Loucy (cell line): ENCODE measurements around the gene MAP3K19.

Experiments used
- H2AFZ ChIP-seq: fragments of 200-600 bp; sonication (generic); 2 replicates; pipeline ENCODE4 v1.6.0; 2016; ENCODE audit warnings: antibody characterized with exemption, mild to moderate bottlenecking, low read length, moderate library complexity
- H3F3A ChIP-seq: fragments of 200-600 bp; 2 replicates; pipeline ENCODE4 v1.6.0; 2016; ENCODE audit warnings: antibody characterized with exemption, low read depth, mild to moderate bottlenecking
- H3K27me3 ChIP-seq: fragments of 200-600 bp; sonication (generic); 2 replicates; pipeline ENCODE4 v1.6.1; 2014; ENCODE audit warnings: low read length, mild to moderate bottlenecking; ENCODE audit not compliant: insufficient read depth, poor library complexity, severe bottlenecking
- H3K36me3 ChIP-seq: fragments of 200-600 bp; sonication (generic); 2 replicates; pipeline ENCODE4 v1.6.1; 2016; ENCODE audit warnings: low read length; ENCODE audit not compliant: insufficient read depth
- H3K4me1 ChIP-seq: fragments of 200-600 bp; sonication (generic); 2 replicates; pipeline ENCODE4 v1.5.1; 2014; ENCODE audit warnings: low read length, mild to moderate bottlenecking; ENCODE audit not compliant: insufficient read depth, poor library complexity, severe bottlenecking
- H3K4me2 ChIP-seq: fragments of 200-600 bp; sonication (generic); 2 replicates; pipeline ENCODE4 v1.6.0; 2014; ENCODE audit warnings: antibody characterized with exemption, low read length, low read depth, mild to moderate bottlenecking; ENCODE audit not compliant: poor library complexity, severe bottlenecking
- H3K4me3 ChIP-seq: fragments of 200-600 bp; sonication (generic); 2 replicates; pipeline ENCODE4 v1.5.1; 2014; ENCODE audit warnings: low read length, mild to moderate bottlenecking, mixed read lengths; ENCODE audit not compliant: poor library complexity, severe bottlenecking
- H3K79me2 ChIP-seq: fragments of 200-600 bp; sonication (generic); 2 replicates; pipeline ENCODE4 v1.6.1; 2014; ENCODE audit warnings: low read length; ENCODE audit not compliant: insufficient read depth
- H3K9ac ChIP-seq: fragments of 200-600 bp; sonication (generic); 2 replicates; pipeline ENCODE4 v1.6.0; 2014; ENCODE audit warnings: mild to moderate bottlenecking, low read depth, low read length, moderate library complexity; ENCODE audit not compliant: poor library complexity, severe bottlenecking
- H3K9me2 ChIP-seq: fragments of 200-600 bp; sonication (generic); replicated peaks from 2 replicates; pipeline ENCODE4 v1.6.1; 2016; ENCODE audit warnings: low read depth, low read length, mixed read lengths
- H3K9me3 ChIP-seq: fragments of 200-600 bp; sonication (generic); 2 replicates; pipeline ENCODE4 v1.6.1; 2014; ENCODE audit warnings: mild to moderate bottlenecking, antibody characterized with exemption, low read length, low read depth; ENCODE audit not compliant: insufficient read depth
- H4K20me1 ChIP-seq: fragments of 200-600 bp; sonication (generic); 2 replicates; pipeline ENCODE4 v1.6.0; 2014; ENCODE audit warnings: antibody characterized with exemption, low read length, mild to moderate bottlenecking; ENCODE audit not compliant: insufficient read depth, poor library complexity, severe bottlenecking
- EZH2phosphoT487 ChIP-seq: fragments of 200-600 bp; IDR thresholded peaks from 2 replicates; pipeline ENCODE4 v1.6.1; 2018; ENCODE audit warnings: antibody characterized with exemption, mild to moderate bottlenecking, moderate library complexity, borderline replicate concordance
- TF ChIP-seq, protein P1 (sequence below): fragments of 200-600 bp; sonication (generic); conservative IDR thresholded peaks from 2 replicates; pipeline ENCODE4 v1.5.1; 2014; ENCODE audit warnings: mild to moderate bottlenecking, antibody characterized with exemption, low read length

The MAP3K19 gene

GRCh38 chr2:135029481-135030134 lies 17.6 kb downstream of the MAP3K19 start:
- no peaks in the 10 kb centered on the region for H3F3A ChIP-seq
- no peaks in the 10 kb centered on the region for H3K9me2 ChIP-seq
- no peaks in the 10 kb centered on the region for H3K36me3 ChIP-seq
- no peak overlapping the region for H2AFZ ChIP-seq
- no peaks in the 10 kb centered on the region for H3K27me3 ChIP-seq
- H4K20me1 ChIP-seq: no peaks in the 10 kb centered on the region
- no peaks in the 10 kb centered on the region for H3K4me1 ChIP-seq
- H3K79me2 ChIP-seq: no peaks in the 10 kb centered on the region
- H3K9me3 ChIP-seq: no peaks in the 10 kb centered on the region
- H3K9ac ChIP-seq: no peak overlapping the region
- no peak overlapping the region for H3K4me3 ChIP-seq
- TF ChIP-seq, protein P1, sequence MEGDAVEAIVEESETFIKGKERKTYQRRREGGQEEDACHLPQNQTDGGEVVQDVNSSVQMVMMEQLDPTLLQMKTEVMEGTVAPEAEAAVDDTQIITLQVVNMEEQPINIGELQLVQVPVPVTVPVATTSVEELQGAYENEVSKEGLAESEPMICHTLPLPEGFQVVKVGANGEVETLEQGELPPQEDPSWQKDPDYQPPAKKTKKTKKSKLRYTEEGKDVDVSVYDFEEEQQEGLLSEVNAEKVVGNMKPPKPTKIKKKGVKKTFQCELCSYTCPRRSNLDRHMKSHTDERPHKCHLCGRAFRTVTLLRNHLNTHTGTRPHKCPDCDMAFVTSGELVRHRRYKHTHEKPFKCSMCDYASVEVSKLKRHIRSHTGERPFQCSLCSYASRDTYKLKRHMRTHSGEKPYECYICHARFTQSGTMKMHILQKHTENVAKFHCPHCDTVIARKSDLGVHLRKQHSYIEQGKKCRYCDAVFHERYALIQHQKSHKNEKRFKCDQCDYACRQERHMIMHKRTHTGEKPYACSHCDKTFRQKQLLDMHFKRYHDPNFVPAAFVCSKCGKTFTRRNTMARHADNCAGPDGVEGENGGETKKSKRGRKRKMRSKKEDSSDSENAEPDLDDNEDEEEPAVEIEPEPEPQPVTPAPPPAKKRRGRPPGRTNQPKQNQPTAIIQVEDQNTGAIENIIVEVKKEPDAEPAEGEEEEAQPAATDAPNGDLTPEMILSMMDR: no peak
- no peak for TF ChIP-seq EZH2phosphoT487
- no peak overlapping the region for H3K4me2 ChIP-seq

- no peak overlapping the region for H2AFZ ChIP-seq
- no peaks in the 10 kb centered on the region for H3K27me3 ChIP-seq
- no peaks in the 10 kb centered on the region for H3F3A ChIP-seq
- H3K9ac ChIP-seq: no peak overlapping the region
- H3K4me2 ChIP-seq: no peak overlapping the region
- H4K20me1 ChIP-seq: no peaks in the 10 kb centered on the region
- no peaks in the 10 kb centered on the region for H3K36me3 ChIP-seq
- H3K79me2 ChIP-seq: no peaks in the 10 kb centered on the region
- no peak for TF ChIP-seq EZH2phosphoT487
- TF ChIP-seq, protein P1: no peak
- H3K4me1 ChIP-seq: no peaks in the 10 kb centered on the region
- no peak overlapping the region for H3K4me3 ChIP-seq
- H3K9me2 ChIP-seq: no peaks in the 10 kb centered on the region
- no peaks in the 10 kb centered on the region for H3K9me3 ChIP-seq
Observed at GRCh38 chr2:135023886-135024485, 23.3 kb downstream of the MAP3K19 start.

GRCh38 chr2:135022952-135023880 lies 24.0 kb downstream of the MAP3K19 start:
- no peak for TF ChIP-seq EZH2phosphoT487
- TF ChIP-seq, protein P1: no peak
- Histone ChIP-seq H3K4me2 (no peak overlapping the region), H4K20me1 (no peaks in the 10 kb centered on the region), H3K27me3 (no peaks in the 10 kb centered on the region), H3F3A (no peaks in the 10 kb centered on the region), H3K9me3 (no peaks in the 10 kb centered on the region), H3K9me2 (no peaks in the 10 kb centered on the region), H3K4me1 (no peaks in the 10 kb centered on the region), H3K9ac (no peak overlapping the region), H3K4me3 (no peak overlapping the region), H2AFZ (no peak overlapping the region), H3K36me3 (no peaks in the 10 kb centered on the region), H3K79me2 (no peaks in the 10 kb centered on the region)
